Measurements from ENCODE around the gene GATAD2A.

Gene GATAD2A

GRCh38 chr19:19525611-19526380 lies 120.3 kb downstream of the GATAD2A start:
- H3K27ac ChIP-seq (ENCODE audit: low read length) = no peak overlapping the region
- no peaks in the 10 kb centered on the region for H3K4me1 ChIP-seq (ENCODE audit: low read length)
- H4K20me1 ChIP-seq (ENCODE audit: insufficient read depth, low read length) = peaks cover 3% of the 10 kb centered on the region; the same call in 1 of the 2 replicates
- no peak overlapping the region for H2AFZ ChIP-seq (ENCODE audit: low read depth, low read length)
- peaks cover 45% of the 10 kb centered on the region for H3K79me2 ChIP-seq (ENCODE audit: low read length)
- H3K4me2 ChIP-seq (ENCODE audit: low read length) = no peak overlapping the region
- H3K9ac ChIP-seq (ENCODE audit: low read length) = no peak overlapping the region
- H3K27me3 ChIP-seq (ENCODE audit: low read depth, low read length) = no peaks in the 10 kb centered on the region
- no peak overlapping the region for H3K4me3 ChIP-seq (ENCODE audit: low read length)
- peaks cover 22% of the 10 kb centered on the region for H3K36me3 ChIP-seq (replicated peaks; ENCODE audit: low read depth, low read length)
- H3K9me3 ChIP-seq (ENCODE audit: insufficient read depth, low read length) = no peaks in the 10 kb centered on the region
- TF ChIP-seq, protein P1, sequence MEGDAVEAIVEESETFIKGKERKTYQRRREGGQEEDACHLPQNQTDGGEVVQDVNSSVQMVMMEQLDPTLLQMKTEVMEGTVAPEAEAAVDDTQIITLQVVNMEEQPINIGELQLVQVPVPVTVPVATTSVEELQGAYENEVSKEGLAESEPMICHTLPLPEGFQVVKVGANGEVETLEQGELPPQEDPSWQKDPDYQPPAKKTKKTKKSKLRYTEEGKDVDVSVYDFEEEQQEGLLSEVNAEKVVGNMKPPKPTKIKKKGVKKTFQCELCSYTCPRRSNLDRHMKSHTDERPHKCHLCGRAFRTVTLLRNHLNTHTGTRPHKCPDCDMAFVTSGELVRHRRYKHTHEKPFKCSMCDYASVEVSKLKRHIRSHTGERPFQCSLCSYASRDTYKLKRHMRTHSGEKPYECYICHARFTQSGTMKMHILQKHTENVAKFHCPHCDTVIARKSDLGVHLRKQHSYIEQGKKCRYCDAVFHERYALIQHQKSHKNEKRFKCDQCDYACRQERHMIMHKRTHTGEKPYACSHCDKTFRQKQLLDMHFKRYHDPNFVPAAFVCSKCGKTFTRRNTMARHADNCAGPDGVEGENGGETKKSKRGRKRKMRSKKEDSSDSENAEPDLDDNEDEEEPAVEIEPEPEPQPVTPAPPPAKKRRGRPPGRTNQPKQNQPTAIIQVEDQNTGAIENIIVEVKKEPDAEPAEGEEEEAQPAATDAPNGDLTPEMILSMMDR (IDR thresholded peaks at IDR 0.05; ENCODE audit: low read depth, low read length) = no peak
- no peak for TF ChIP-seq EZH2phosphoT487 (IDR thresholded peaks at IDR 0.05; ENCODE audit: low read depth)

GRCh38 chr19:19526581-19527370 lies 121.3 kb downstream of the GATAD2A start:
- Histone ChIP-seq H3K27me3 (ENCODE audit: low read depth, low read length) (no peaks in the 10 kb centered on the region), H4K20me1 (ENCODE audit: insufficient read depth, low read length) (peaks cover 3% of the 10 kb centered on the region; the same call in 1 of the 2 replicates), H3K79me2 (ENCODE audit: low read length) (peaks cover 39% of the 10 kb centered on the region), H3K9ac (ENCODE audit: low read length) (no peak overlapping the region), H3K4me3 (ENCODE audit: low read length) (no peak overlapping the region), H3K9me3 (ENCODE audit: insufficient read depth, low read length) (no peaks in the 10 kb centered on the region), H3K27ac (ENCODE audit: low read length) (no peak overlapping the region), H3K4me1 (ENCODE audit: low read length) (no peaks in the 10 kb centered on the region), H3K4me2 (ENCODE audit: low read length) (no peak overlapping the region), H3K36me3 (replicated peaks; ENCODE audit: low read depth, low read length) (peaks cover 19% of the 10 kb centered on the region), H2AFZ (ENCODE audit: low read depth, low read length) (no peak overlapping the region)
- TF ChIP-seq EZH2phosphoT487 (IDR thresholded peaks at IDR 0.05; ENCODE audit: low read depth) = no peak
- TF ChIP-seq, protein P1 (IDR thresholded peaks at IDR 0.05; ENCODE audit: low read depth, low read length) = no peak

DNA sequence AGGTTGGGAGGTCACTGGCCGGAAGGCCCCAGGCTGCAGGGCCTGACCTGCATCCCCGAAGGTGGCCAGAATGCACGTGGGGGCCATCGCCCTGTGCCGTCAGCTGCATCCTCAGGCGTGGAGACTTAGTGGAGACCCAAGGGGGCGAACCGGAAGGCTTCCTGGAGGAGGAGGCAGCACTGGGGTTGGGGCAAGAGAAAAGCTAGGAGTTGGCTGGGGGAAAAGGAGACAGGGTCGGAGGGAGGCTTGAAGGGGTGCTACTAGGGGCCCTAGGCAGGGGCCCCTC lies 121.8 kb downstream of the GATAD2A start:
- peaks cover 3% of the 10 kb centered on the region; the same call in 1 of the 2 replicates for H4K20me1 ChIP-seq (ENCODE audit: insufficient read depth, low read length)
- H3K9ac ChIP-seq (ENCODE audit: low read length) = no peak overlapping the region
- H3K27ac ChIP-seq (ENCODE audit: low read length) = no peak overlapping the region
- H3K36me3 ChIP-seq (replicated peaks; ENCODE audit: low read depth, low read length) = peaks cover 19% of the 10 kb centered on the region
- peaks cover 35% of the 10 kb centered on the region for H3K79me2 ChIP-seq (ENCODE audit: low read length)
- no peak overlapping the region for H2AFZ ChIP-seq (ENCODE audit: low read depth, low read length)
- no peak for TF ChIP-seq EZH2phosphoT487 (IDR thresholded peaks at IDR 0.05; ENCODE audit: low read depth)
- TF ChIP-seq, protein P1 (IDR thresholded peaks at IDR 0.05; ENCODE audit: low read depth, low read length) = no peak
- H3K4me1 ChIP-seq (ENCODE audit: low read length) = peaks cover under 1% of the 10 kb centered on the region; the same call in 1 of the 2 replicates
- no peaks in the 10 kb centered on the region for H3K27me3 ChIP-seq (ENCODE audit: low read depth, low read length)
- no peaks in the 10 kb centered on the region for H3K9me3 ChIP-seq (ENCODE audit: insufficient read depth, low read length)
- H3K4me3 ChIP-seq (ENCODE audit: low read length) = no peak overlapping the region
- no peak overlapping the region for H3K4me2 ChIP-seq (ENCODE audit: low read length)
